Head of caudate nucleus (tissue), 42 donors: ENCODE measurements around the gene SOX13.

Source experiments
- DNase-seq, 42 donors: peaks; one replicate each; pipeline versions ENCODE4 v3.0.0 to v3.0.0-alpha.2; 2020 to 2021; ENCODE audit warnings: mixed read lengths in 7 of 42
- intact Hi-C: fragments of 100-400 bp; cut with DNase I; formaldehyde crosslinking; loops from one replicate; pipeline ENCODE4 v1.15.0; 2022

The SOX13 gene

DNA sequence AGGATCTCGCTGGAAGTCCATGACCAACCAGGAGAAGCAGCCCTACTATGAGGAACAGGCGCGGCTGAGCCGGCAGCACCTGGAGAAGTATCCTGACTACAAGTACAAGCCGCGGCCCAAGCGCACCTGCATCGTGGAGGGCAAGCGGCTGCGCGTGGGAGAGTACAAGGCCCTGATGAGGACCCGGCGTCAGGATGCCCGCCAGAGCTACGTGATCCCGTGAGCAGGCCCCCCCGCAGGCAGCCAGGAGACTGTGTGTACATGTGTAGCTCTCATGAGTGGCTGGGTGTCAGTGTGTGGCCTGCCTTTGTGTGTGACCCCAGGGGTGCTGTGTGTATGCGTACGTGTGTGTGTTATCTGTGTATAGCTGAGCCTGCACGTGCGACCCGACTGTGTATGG lies 51.7 kb downstream of the SOX13 start:
- intact Hi-C loops = loop anchor here (5.0 kb wide), 1 partner anchor 52 kb away; the partner anchor contains the start of gene SOX13
- DNase-seq = no peak

DNA sequence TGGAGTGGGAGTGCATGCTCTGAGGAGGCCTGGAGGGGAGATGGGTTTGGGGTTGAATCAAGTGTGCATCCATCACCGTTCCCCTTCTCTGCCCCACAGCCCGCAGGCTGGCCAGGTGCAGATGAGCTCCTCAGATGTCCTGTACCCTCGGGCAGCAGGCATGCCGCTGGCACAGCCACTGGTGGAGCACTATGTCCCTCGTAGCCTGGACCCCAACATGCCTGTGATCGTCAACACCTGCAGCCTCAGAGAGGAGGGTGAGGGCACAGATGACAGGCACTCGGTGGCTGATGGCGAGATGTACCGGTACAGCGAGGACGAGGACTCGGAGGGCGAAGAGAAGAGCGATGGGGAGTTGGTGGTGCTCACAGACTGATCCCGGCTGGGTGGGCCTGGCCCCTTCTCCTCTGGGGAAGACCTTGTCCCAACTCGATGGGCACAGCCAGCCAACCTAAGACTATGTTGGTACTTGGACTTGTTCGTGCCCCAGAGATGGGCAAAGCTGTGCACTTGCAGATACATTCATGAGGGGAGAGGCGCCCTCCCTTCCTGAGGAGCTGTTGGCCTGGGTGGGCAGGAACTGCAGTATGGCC lies 52.9 kb downstream of the SOX13 start:
- intact Hi-C loops = loop anchor here (5.0 kb wide), 1 partner anchor 54 kb away; the partner anchor contains the start of gene SOX13
- DNase-seq = no peak

DNA sequence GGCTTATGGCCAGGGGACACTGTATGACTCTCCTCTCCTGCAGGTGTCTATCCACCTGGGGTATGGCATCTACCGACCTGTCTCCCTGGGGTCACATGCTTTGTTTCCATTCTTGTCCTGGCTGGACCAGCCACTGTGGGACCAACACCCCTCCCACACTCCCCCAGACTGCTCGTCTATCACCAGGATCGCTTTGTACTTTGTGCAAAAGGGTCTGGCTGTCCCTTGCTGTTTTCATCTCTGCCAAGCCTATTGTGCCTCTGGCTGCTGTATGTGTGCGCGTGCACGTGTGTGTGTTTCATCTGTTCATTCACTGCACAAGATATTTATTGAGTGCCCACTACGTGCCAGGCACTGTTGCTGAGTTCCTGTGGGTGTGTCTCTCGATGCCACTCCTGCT lies 53.5 kb downstream of the SOX13 start:
- intact Hi-C loops = loop anchor here (5.0 kb wide), 1 partner anchor 54 kb away; the partner anchor contains the start of gene SOX13
- peak in 3 of 42 donors; percentile 26 to 37 (median 34) for DNase-seq

DNA sequence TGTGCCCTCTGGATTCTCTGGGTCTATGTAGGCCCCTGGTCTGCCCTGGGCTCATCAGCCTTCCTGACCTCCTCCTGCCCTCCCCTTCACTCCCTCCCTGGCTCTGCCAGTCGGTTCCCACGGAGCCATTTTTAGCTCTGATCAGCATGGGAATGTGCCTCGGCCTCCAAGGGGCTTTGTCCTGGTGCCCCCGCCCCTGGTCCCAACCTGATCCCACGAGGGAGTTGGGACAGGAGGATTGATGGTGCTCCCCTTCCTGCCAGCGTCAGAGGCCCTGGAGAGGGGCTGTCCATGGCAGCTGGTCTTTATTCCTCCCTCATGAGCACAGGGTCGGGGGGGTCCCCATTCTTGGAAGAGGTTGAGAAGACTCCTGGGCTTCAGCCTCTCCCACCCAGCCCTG lies 54.0 kb downstream of the SOX13 start:
- intact Hi-C loops = loop anchor here (5.0 kb wide), 1 partner anchor 55 kb away; the partner anchor contains the start of gene SOX13
- no peak for DNase-seq

DNA sequence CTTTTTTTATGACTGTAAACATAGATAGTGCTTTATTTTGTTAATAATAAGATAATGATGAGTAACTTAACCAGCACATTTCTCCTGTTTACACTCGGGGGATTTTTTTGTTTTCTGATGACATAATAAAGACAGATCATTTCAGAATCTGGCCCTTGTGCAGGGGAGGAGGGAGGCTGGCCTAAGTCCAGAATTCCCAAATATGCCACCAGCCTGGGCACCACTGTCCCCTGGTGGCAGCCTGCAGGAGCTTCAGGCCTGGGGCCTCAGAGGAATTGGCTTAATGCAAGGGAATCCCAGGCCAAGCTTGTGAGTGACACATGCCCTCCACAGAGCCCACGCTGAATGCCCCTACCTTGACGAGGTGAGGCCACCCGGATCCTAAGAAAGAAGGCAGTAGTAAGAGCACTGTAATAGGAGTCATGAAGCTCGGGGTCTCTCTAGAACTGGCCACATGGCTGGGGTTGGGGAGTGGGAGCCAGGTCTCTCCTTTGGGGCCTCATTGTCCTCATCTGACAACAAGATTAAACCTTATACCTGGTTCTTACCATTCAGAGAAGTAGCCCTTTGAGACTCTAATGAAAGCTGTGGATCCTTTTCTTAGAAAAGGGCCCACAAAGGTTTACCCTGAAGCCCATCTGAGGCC lies 54.8 kb downstream of the SOX13 start:
- intact Hi-C loops = loop anchor here (2.0 to 5.0 kb wide), 2 partner anchors 55 to 267 kb away; partner anchors contain the start of genes SNRPE and SOX13
- DNase-seq = peak in 41 of 42 donors; percentile 36 to 88 (median 70)

DNA sequence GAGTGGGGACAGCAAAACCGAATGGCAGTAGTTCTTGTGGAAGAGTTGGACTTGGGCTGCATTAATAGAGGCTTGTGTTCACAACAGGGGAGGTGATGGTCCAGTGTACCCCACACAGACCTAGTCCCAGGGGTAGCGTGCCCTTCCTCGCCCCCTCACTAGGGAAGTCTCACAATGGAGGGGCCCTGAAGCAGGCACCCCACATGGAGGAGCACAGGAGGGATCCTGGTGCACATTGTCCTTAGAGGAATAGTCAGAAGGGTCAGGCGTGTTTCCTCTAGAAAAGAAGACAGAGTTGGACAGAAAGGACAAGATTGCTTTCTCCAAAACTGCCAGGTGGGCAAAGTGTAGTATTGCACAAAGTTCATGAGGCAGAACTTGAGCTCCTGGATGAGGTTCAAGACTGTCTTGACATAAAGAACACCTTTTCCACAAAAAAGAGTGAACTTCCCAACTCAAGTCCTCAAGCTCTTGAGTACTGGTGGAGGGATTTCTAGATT lies 55.6 kb downstream of the SOX13 start:
- DNase-seq = peak in 1 of 42 donors; percentile 0
- intact Hi-C loops = loop anchor here (2.0 to 5.0 kb wide), 2 partner anchors 56 to 268 kb away; partner anchors contain the start of genes SNRPE and SOX13

DNA sequence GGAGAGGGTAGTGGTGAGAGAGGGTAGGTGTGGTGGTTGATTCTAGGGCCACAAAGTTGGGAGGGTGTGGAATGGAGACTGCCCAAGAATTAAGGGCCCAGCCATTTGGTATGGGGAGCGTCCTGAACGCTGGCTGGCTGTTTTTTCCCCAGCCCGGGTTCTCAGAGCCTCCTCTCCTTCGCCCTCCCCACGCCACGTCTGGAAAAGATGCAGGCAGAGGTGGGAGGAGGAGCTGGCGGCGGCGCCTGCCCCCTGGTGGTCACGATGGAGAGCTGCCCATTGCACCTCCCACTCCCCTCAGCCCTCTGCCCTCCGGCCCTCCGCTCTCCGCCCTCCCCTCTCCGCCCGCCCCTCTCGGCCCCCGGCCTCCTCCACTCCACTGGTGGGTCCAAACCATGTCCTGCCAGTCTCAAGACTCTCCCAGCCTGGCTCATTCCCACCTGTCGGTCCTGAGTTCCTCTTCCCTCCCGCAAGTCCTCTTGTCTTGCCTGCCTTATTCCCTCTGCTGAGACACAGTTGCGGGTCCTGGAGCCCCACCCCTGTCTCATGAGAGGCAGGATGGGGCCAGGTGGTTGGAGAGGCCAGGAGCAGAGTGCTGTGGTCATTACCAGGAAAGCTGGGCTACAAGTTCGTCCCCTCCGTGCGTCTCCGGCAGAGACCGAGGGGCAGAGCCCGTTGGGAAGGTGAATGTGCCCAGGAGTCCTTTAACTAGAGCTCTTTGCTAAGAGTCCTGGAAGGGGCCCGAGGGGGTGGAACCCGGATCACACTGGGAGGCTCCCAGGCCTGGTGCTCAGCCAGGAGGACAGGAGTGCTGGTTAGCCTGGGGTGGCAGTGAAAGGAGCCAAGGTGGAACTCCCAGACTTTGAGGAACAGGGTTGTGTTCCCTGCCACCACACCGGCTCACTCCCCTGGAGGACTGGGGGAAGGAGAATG lies 56.3 kb downstream of the SOX13 start:
- DNase-seq = peak in 41 of 42 donors; percentile 49 to 88 (median 74)
- intact Hi-C loops = loop anchor here (2.0 to 5.0 kb wide), 2 partner anchors 57 to 268 kb away; partner anchors contain the start of genes SNRPE and SOX13

DNA sequence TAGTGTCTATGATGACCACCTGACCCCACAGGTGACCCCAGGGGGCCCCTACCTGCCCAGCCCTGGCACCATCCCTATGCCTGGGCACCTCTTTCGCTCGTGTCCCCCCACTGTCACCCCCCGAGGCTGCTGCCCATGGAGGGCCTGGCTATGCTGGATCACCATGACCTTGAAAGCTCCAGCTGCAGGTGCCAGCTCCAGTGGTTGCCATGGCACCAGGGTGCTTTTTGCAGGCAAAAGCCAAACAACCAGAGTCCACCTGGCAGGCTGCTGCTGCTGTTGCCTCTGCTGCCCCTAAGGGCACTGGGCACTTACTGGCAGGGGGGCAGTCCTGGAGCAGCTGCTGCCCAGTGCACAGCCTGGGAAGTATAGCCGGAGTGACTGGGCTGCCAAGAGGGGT lies 57.3 kb downstream of the SOX13 start:
- intact Hi-C loops = no loop called here
- peak in 2 of 42 donors; percentile 39 to 49 for DNase-seq

DNA sequence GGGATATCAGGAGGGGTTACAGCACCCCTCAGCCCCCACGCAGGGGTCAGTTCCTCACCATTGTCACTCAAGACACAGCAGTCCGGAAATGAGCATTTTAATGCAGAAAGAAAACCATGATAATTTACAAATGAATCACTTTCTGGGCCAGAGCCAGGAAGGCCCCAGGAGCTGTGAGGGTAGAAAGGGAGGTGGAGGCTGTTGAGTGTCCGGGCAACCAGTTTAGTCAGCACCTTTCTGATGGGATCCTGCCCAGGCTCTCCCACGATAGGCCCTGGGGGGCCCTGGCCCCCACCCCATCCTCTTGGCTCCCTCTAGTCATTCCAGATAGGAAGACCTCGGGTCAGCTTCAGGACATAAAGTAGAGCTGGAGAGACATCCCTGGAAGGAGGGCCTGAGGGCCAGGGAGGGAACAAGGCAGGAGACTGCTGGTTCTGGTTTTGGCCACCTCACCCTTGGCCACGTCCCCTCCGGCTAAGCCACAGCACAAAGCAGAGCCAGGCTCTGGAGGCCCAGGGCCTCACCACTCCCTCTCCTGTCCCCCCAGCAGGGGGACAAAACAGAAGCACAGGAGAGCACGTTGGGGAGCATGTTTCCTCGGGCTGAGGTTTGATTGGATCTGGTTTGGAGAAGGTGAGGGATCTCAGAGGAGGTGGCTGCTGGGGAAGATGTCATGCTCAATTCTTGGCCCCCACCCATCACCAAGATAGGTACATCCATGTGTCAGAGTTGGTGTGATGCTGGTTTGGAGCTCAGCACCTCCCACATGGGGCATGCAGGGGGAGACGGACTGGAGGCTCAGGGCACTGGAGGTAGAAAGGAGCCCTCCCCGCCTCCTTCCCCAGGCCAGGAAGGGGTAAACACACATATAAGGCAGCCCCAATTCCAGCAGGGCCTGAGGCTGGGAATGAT lies 58.3 kb downstream of the SOX13 start:
- intact Hi-C loops = no loop called here
- peak in 2 of 42 donors; percentile 38 to 49 for DNase-seq

DNA sequence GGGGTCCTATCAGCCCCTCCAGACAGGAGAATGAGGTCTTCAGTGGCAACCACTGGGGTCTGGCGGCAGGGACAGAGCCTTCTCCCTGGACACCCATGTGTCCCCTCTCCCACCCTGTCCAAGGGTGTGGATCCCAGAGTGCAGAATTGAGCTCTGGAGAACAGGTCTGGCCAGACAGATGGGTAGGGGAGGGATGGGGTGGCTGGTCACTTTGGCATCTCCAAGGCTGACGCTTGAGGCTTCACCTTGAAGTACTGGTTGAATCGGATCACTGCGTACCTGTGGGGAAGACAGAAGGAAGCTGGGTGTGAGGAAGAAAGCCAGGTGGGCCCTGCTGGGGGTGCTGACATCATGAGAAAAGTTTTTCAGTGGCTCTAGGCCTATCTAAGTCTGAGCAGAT lies 59.1 kb downstream of the SOX13 start:
- no peak for DNase-seq
- intact Hi-C loops = no loop called here

DNA sequence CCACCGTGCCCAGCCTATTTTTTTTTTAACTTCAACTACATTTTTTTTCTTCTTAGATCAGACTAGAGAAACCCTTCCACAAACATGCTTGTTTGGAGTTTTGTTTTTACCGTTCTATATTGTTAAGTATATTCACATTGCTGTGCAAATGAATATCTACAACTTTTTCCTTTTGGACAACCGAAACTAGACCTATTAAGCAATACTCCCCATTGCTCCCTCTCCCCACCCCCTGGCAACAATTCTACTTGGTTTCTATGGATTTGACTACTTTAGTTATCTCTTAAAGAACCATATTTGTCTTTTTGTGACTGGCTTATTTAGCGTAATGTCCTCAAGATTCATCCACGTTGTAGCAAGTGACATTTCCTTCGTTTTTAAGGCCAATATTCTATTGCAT lies 59.8 kb downstream of the SOX13 start:
- intact Hi-C loops = no loop called here
- no peak for DNase-seq

DNA sequence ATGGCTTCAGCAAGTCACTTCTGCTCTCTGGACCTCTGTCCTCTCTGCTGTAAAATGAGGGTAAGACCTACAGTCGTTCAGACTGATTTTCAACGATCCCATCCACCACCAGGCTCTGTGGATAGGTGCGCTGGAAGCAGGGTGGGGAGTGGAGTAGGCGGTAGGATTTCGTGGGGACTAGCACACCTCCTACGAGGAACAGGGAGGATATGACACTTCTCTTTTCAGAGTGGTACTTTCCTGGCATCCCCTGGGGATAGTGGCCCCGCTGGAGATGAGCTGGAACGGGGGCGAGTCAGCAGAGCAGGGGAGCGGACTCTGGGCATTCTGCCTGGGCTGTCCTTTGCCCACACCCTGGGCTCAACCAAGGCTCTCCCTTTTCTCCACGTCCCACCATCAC lies 61.2 kb downstream of the SOX13 start:
- DNase-seq = peak in 29 of 42 donors; percentile 30 to 82 (median 51)
- intact Hi-C loops = no loop called here

DNA sequence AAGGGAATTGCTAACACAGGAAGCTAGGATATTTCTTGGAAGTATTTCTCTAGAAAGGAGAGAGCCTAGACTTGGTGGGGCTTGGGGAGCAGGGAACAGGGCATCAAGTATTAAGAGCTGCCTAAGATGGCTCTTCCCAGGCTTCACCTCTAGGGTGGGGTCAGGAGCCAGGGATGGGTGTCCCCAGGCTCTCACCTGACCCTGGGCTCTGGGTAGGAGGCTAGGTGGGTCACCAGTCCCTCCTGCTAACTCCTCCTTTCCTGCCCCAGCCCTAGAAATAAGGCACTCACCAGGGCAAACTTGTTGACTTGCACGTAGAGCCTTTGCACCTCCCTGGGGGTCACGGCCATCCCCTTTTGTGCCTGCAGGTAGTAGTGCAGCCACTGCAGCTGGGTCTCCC lies 63.9 kb downstream of the SOX13 start:
- intact Hi-C loops = no loop called here
- DNase-seq = no peak

DNA sequence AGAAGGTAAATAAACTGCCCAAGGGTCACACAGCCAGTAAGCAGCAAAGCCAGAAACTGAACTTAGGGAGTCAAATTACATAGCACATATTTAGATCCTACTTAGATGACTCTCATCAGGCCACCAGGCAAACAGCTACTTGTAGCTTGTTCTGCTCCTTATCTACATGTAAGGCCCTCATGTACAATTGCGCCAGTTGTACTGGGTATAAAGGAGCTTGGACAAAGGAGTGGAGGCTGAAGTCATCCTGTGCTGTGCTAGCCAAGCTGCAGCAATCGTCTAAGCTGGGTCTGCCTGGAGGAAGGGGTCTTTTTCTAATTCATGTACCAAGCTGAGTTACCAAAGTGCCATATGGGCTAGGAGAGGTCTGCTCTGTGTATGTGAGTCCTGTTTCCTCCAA lies 66.2 kb downstream of the SOX13 start:
- intact Hi-C loops = no loop called here
- DNase-seq = no peak

DNA sequence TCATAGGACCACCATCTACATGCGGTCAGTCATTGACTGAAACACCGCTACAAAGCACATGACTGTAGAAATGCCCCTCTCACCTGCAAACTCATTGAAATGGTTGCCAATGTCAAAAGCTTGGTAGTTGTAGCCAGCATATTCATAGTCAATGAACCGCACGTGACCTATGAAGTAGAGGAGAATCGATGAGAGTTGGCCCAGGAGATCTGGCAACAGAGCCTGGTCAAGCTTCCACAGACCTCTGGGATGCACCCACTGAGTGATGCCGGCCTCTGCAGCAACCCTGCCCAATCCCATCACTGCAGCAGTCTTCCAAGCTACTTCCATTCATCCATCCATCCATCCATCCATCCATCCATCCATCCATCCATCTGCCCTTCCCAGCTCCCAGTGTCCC lies 67.0 kb downstream of the SOX13 start:
- intact Hi-C loops = no loop called here
- DNase-seq = no peak

DNA sequence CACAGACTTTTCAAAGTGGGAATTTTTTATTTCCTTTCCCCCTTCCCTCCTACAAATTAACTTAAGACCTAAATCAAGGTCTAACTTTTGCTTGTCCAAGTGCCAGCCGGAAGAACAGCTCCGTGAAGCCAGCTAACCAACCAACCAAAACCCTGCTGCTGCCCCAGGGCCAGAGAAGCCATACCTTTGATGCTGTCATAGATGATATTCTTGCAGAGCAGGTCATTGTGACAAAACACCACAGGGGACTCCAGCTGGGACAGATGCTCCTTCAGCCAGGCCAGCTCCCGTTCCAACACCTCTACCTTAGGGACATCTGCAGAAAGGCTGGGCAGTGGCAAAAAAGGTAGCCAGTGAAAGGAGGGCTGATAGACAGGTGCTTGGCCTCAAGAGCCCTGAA lies 68.2 kb downstream of the SOX13 start:
- intact Hi-C loops = no loop called here
- DNase-seq = no peak

DNA sequence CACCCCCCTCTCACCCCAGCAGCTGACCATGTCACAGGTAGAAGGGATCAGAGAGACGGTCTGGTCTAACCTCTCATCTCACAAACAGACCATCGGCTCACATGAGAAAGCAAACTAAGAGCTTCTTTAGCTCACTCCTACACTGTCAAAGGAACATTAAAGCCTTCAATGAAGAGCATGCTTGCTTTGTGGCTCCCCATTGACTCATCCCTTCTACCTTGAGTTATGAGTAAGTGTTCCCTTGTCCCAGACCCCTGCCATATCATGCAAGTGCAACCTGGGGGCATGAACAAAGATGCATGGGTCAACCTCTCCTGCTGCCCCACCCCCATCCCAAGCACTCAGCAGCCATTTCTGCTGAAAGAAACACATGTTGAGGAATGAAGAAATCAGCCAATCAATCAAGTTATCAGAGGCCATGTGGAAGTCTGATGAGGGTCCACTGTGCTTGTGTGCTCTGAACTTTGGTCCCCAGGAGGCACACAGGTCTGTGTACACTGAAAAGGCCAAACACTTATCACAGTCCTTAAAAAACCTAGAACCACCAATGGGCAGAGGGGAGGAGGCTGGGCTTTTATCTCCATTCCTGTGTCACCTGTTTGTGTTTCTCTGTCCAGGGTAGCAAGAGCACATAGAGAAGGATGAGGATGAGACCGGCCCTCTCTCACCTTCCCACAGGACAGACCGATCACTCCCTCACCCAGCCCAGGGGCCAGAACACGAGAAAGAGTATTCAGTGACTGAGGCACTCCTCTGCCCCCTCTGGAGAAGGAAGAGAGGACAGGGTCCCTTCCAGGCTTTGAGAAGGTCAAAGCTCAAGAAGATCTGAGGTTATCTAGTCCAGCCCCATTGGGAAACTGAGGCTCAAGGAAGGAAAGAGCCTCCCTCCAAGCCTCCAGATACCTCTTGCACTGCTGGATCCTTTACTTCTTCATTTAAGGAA lies 69.4 kb downstream of the SOX13 start:
- intact Hi-C loops = no loop called here
- no peak for DNase-seq
